GM21528 (cell line): ENCODE data around the gene ZNF689.

ENCODE experiments used
- ATAC-seq: cut with Tn5 transposase; IDR thresholded peaks from one replicate; pipeline ENCODE4 v1.9.1; 2021; ENCODE audit warnings: mild to moderate bottlenecking, moderate library complexity; ENCODE audit not compliant: unreplicated experiment, low FRiP score

The ZNF689 gene

DNA sequence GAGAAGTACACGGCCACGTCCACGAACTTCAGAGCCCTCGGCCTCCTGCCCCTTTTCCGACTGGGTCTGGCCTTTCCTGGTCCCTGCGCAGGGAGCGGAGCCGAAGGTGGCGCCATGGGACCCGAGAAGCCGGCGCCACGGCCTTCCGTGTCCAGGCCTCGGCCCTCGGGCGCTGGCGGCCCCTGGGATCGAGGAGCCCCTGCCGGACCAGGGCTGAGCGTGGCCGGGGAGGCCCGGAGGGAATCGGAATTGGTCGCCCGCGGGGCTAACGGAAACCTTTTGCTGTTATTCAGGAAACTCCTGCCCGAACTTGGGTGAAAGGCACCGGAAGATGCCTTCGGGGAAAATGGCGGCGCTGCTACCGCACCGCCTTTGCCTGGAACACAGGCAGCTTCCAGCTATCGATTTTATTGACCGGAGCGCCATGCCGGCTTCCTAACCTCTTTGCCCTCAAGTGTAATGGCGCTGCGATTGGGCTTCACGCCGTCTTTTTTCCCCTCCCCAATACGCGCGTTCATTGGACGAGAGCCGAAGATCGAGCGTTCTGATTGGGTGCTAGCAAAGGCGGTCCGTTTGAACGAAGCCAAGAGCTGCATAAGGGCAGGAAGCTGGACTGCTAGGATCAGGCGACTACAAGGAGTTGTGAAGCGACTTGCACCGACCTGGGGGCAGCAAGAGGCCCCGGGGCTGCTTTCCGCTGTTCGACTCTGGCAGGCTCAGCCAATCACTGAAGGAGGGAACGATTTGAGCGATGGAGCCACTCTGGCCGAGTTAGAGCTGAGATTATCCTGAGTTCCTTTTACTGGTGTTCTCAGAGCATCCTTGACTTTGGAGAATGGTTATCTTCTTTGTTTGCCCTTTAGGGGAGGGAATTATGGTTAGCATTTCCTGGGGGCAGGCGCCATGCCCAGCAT lies at the start of gene ZNF689:
Gene ZNF689 (minus strand): TSS at position 464 of the 914 bp plus-strand sequence. CDS start 348 bp downstream, at position 116.
- ATAC-seq = peak; percentile 79

DNA sequence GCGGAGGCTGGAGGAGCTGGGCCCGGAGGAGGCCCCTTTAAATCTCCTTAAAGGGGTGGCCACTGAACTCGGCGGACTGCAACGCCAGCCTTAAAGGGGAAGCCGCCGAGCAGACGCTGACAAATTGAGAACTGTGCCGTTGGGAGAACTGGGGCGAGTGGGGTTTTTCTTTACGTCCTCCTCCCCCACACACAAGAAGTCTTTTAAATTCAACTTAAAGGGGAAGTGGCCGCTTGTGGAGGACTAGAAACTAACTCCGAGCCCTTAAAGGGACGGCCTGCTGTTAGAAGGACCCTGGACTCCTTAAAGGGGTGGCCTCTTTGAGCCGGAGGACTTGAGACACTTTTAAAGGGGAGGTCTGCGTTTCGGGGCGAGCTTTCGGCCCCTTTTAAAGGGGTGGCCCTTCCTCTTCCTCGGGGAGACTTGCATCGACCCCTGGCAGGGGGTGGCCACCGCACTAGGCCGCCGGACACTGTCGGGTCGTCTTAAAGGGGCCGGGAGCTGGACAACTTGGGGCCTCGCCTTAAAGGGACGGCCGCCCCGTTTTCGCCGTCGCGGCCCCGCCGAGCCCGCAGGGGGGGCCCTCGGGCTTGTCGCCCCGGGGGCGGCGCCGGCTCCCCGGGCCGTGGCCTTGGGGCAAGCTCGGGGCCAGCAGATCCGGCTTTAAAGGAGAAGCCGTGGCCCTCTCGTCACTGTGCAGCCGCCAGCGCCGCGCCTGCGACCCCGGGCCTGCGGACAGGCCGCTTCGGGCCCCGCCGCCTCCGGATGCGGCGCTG lies 48.7 kb upstream of the ZNF689 start:
- ATAC-seq = peak; percentile 24

DNA sequence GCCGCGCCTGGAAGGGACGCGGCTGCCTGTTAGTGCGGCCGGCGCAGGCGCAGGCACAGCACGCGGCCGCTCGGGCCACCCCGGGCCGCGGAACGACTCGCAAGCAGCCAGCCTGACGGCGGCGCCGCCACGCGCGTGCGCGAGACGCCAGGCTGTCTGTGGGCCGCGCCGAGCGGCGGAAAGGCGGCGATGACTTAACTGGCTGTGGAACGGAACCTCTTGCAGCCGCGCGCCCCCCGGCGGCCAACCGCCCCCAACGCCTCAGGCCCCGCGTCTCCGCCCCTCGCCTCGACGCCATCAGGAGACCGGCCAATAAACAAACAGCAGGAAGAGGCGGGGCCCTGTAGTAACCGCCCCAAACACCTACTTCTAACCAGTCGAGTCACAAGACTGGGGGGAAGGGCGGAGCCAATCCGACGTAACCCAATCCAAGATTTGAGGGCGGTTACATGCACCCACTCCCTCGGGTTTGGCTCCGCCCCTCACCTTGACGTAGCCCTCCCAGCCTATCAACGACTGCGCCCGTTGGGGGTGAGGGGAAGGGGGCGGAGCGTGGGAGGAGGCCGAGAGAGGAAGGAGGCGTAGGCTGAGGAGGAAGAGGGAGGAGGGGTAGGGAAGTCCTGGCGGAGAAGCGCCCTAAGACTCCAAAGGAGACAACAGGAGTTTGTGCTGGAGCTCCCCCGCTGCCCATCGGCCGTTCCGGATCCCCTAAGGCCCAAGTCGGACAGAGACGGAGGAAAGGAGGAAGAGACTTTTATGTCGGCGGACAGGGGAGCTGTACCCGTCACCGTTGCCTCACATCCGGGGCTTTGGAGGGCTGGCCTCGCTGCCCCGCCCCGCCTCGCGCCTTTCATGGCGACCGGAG lies 47.9 kb upstream of the ZNF689 start, which contains the start of gene FBRS:
Gene FBRS (plus strand): TSS at position 566 of the 865 bp plus-strand sequence. CDS start 1,088 bp downstream, outside the sequence.
- ATAC-seq = peak; percentile 73

DNA sequence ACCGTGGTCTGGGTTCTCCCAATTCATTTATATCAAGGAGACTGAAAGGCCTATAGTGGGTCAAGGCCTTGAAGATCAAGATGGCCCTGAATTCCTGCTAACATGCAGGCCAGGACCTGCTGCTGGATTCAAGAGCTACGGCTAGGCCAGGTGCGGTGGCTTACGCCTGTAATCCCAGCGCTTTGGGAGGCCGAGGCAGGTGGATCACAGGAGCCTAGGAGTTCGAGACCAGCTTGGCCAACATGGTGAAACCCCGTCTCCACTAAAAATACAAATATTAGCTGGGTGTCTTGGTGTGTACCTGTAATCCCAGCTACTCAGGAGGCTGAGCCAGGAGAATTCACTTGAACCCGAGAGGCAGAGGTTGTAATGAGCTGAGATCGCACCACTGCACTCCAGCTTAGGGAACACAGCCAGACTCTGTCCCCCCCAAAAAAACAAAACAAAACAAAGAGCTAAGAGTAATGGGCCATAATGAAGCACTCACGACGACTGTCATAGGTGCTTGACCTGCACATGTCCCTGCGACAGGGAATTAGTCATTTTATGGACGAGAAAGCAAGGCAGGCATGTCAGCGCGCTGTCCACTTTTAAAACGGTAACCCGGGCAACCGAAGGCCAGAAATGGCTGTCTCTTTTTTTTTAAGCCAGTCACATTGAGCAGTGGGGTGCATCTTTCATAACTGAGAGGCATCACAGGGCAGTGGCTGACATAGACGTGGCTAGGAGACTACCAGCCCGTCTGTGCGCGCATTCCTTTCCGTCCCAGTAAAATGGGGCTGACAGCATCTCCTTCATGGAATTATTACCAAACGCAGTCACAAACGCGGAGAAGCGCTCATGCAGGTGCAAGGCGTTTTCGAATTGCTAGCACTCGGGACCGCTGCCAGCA lies 47.0 kb upstream of the ZNF689 start:
- no peak for ATAC-seq

DNA sequence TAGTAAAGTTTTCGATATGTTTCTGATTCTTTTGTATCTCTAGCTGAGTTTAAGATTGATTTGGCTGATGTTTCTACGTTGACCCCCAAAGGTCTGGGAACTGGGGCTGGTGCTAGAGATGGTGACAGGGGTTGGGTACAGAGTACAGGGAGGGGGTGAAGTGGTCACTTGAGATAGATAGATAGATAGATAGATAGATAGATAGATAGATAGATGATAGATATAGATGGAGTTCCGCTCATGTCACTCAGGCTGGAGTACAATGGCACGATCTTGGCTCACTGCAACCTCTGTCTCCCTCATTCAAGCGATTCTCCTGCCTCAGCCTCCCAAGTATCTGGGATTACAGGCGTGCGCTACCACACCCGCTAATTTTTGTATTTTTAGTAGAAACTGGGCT lies 46.2 kb upstream of the ZNF689 start:
- ATAC-seq = no peak

- no peak for ATAC-seq
These were observed 45.7 kb upstream of the ZNF689 start for GRCh38 chr16:30655815-30656347.

GRCh38 chr16:30654856-30655255 lies 44.7 kb upstream of the ZNF689 start:
- no peak for ATAC-seq

DNA sequence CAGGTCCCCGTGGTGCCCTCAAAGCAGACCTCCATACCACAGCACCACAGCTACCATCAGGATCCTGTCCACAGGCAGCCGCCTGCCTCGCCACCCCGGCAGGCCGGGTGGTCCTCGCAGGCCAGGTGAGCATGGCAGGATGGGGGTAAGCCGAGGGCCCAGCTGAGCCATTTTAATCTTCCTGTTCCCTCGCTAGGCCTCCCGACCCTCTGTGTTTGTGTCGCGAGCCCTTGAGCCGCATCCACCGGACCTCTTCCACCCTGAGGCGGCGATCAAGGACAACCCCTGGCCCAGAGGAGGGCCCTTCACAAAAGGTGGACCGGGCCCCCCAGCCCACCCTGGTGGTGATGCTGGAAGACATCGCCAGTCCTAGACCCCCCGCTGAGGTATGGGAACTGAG lies 42.5 kb upstream of the ZNF689 start:
- ATAC-seq = no peak

- no peak for ATAC-seq
These were observed 41.8 kb upstream of the ZNF689 start for GRCh38 chr16:30652005-30652296.

DNA sequence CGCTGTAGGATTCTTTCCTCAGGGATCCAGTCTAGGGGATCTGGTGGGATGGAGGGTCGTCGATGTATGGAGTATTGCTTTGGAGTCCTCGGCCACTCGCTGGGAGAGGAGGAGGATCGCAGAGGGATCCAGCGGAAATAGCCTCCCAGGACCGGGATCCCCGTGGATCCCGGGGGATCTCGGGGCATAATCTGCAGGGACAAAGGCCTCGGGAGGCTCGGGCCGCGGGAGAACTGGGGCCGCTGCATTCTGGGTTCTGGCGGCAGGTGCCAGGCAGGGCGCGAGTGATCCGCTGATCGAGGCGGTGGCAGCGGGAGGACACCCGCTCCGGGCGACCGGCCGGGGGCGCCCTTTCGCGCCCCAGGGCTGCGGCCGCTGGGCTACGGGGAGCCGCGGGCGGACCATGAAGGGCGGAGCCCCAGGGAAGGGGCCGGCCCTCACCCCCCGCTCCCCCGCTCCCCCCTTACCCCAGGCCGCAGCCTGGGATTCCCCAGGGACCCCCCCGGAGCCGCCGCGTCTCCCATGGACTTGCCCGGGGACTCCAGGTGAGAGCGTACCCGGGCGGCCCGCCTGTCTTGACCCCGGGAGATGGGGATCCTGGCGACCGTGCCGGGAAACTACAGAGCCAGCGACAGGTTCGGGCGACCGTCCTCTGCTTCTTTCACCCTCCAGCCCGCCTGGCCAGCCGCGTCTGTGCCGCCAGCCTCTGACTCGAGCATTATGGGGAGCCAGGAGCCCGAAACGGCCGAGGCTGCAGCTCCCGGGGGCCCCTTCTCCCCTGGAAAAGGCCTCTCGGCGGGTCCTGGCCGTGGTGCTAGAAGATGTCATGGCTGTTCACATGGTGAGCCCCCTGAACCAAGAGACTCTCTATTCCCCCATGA lies 41.2 kb upstream of the ZNF689 start:
- peak; percentile 37 for ATAC-seq

DNA sequence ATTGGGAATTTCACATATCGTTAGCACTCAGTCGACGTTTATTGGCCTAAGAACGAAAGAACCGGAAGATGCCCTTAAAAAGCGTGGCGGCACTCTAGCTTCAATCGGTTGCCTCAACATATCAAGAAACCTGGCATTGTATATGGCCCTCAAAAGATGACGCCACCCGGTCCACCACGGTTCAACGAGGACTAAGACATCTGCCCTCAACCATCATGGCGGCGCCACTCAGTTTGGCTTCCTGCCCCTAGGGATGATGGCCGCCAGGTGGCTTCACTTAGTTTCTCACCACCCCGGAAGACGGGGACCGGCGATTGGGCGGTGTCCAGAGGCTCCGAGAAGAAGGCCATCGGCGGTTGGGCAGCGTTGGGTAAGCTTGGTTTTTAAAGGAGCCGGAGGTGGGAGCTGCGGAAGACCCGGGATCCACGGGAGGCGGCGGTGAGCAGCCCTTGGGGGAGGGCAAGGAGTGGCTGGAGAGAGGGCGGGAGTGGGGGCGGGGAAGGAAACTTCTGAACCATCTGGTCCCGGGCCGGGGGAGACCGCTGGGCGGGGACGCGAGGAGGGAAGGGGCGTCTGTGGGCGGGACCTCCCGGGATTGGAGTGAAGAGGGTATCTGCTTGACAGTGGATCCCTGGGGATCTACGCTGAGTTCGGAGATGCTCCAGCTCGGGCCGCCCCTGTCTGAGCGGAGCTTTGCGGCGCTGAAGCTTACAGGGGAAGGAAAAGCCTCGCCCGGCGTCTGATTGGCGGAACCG lies 40.4 kb upstream of the ZNF689 start, which contains the start of gene PRR14:
Gene PRR14 (plus strand): TSS at position 592 of the 755 bp plus-strand sequence. CDS start 686 bp downstream, outside the sequence.
- peak; percentile 72 for ATAC-seq

- no peak for ATAC-seq
These were observed 39.7 kb upstream of the ZNF689 start for GRCh38 chr16:30649725-30650368.

- no peak for ATAC-seq
These were observed 37.0 kb upstream of the ZNF689 start for GRCh38 chr16:30647274-30647571.

- ATAC-seq = no peak
These were observed 35.5 kb upstream of the ZNF689 start for GRCh38 chr16:30645727-30646126.

DNA sequence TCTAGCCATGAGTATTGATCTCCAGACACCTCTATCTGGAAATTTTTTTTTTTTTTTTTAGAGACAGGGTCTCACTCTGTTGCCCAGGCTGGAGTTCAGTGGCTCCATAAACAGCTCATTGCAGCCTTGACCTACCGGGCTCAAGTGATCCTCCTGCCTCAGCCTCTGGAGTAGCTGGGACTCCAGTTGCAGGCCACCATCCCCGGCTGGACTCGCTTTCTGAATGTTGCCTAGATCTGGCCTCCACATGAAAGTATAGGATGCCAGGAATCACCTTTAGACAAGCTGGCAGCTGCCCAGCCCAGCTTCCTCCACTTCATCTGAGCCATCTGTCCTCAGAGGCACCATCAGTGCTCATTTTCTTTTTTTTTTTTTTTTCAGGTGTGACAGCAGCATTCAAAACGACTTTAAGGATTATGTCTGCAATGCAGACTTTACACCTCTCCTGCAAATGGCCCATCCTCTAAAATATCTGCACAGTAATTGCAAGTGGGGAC lies 34.2 kb upstream of the ZNF689 start:
- ATAC-seq = no peak

DNA sequence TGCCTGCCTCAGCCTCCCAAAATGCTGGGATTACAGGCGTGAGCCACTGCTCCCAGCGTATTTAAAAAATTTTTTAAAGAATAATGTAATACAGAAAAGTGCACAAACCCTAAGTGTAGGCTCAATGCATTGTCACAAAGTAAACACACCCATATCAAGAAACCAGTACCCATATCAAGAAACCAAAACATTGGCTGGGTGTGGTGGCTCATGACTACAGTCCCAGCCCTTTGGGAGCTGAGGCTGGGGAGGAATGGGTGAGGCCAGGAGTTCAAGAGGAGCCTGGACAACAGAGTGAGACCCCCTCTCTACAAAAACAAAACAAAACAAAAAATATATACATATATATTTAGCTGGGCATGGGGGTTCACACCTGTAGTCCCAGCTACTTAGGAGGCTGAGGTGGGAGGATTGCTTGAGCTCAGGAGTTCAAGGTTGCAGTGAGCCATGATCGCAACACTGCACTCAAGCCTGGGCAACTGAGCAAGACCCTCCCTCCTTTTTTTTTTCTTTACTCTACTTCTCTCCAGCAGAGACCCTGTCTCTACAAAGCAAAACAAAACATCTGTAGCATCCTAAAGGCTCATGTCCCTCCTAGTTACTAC lies 31.3 kb upstream of the ZNF689 start:
- no peak for ATAC-seq

- ATAC-seq = no peak
These were observed 27.8 kb upstream of the ZNF689 start for GRCh38 chr16:30637944-30638343.
